Loucy (cell line): ENCODE results near the gene ESRRA.

Experiments used
- EZH2phosphoT487 ChIP-seq: fragments of 200-600 bp; IDR thresholded peaks from 2 replicates; pipeline ENCODE4 v1.6.1; 2018; ENCODE audit warnings: antibody characterized with exemption, mild to moderate bottlenecking, moderate library complexity, borderline replicate concordance
- TF ChIP-seq, protein P1 (sequence below): fragments of 200-600 bp; sonication (generic); conservative IDR thresholded peaks from 2 replicates; pipeline ENCODE4 v1.5.1; 2014; ENCODE audit warnings: mild to moderate bottlenecking, antibody characterized with exemption, low read length

- TF ChIP-seq, protein P1, sequence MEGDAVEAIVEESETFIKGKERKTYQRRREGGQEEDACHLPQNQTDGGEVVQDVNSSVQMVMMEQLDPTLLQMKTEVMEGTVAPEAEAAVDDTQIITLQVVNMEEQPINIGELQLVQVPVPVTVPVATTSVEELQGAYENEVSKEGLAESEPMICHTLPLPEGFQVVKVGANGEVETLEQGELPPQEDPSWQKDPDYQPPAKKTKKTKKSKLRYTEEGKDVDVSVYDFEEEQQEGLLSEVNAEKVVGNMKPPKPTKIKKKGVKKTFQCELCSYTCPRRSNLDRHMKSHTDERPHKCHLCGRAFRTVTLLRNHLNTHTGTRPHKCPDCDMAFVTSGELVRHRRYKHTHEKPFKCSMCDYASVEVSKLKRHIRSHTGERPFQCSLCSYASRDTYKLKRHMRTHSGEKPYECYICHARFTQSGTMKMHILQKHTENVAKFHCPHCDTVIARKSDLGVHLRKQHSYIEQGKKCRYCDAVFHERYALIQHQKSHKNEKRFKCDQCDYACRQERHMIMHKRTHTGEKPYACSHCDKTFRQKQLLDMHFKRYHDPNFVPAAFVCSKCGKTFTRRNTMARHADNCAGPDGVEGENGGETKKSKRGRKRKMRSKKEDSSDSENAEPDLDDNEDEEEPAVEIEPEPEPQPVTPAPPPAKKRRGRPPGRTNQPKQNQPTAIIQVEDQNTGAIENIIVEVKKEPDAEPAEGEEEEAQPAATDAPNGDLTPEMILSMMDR, result no peak
- TF ChIP-seq EZH2phosphoT487, result no peak
These were observed 12.7 kb upstream of the ESRRA start for GRCh38 chr11:64292460-64293254.
